SJSA1 (cell line): ENCODE data around the gene SMG6. TPM values are rescaled to one million over a fixed set of nuclear protein-coding genes. Genes with fewer than 3 reads are reported as not detected.
A peak's percentile ranks its signal among the peaks of the same experiment; 100 is the strongest.

ENCODE experiments used
- DNase-seq, 2 experiments: peaks; one replicate each; pipeline ENCODE4 v3.0.0-alpha.2; 2015 to 2020; ENCODE audit warnings: low spot score in 2 of 2, low read depth in 1 of 2
- H3K27ac ChIP-seq: fragments of 250-450 bp; sonication (Bioruptor Pico); 2 replicates; pipeline ENCODE4 v1.5.1; 2020; ENCODE audit warnings: mild to moderate bottlenecking, moderate library complexity
- H3K27me3 ChIP-seq: fragments of 250-450 bp; sonication (Bioruptor Pico); replicated peaks from 2 replicates; pipeline ENCODE4 v1.5.1; 2020; ENCODE audit warnings: mild to moderate bottlenecking, moderate library complexity
- H3K36me3 ChIP-seq: fragments of 250-450 bp; sonication (Bioruptor Pico); 2 replicates; pipeline ENCODE4 v1.5.1; 2020; ENCODE audit warnings: mild to moderate bottlenecking
- H3K4me1 ChIP-seq: fragments of 250-450 bp; sonication (Bioruptor Pico); replicated peaks from 2 replicates; pipeline ENCODE4 v1.6.1; 2021; ENCODE audit warnings: mild to moderate bottlenecking
- H3K4me3 ChIP-seq: fragments of 250-450 bp; sonication (Bioruptor Pico); 2 replicates; pipeline ENCODE4 v1.5.1; 2020; ENCODE audit warnings: mild to moderate bottlenecking
- H3K9me3 ChIP-seq: fragments of 250-450 bp; sonication (Bioruptor Pico); replicated peaks from 2 replicates; pipeline ENCODE4 v1.5.1; 2020; ENCODE audit warnings: mild to moderate bottlenecking
- total RNA-seq: library from RNA; depleted of rRNA; stranded (reverse); fragments of >200 nt; shearing (Covaris generic); gene quantifications from 2 replicates; pipeline ENCODE4 v1.2.3, GENCODE V29; 2014

The SMG6 gene
- total RNA-seq, 1 experiment from 2014 or later = 23.9 TPM

DNA sequence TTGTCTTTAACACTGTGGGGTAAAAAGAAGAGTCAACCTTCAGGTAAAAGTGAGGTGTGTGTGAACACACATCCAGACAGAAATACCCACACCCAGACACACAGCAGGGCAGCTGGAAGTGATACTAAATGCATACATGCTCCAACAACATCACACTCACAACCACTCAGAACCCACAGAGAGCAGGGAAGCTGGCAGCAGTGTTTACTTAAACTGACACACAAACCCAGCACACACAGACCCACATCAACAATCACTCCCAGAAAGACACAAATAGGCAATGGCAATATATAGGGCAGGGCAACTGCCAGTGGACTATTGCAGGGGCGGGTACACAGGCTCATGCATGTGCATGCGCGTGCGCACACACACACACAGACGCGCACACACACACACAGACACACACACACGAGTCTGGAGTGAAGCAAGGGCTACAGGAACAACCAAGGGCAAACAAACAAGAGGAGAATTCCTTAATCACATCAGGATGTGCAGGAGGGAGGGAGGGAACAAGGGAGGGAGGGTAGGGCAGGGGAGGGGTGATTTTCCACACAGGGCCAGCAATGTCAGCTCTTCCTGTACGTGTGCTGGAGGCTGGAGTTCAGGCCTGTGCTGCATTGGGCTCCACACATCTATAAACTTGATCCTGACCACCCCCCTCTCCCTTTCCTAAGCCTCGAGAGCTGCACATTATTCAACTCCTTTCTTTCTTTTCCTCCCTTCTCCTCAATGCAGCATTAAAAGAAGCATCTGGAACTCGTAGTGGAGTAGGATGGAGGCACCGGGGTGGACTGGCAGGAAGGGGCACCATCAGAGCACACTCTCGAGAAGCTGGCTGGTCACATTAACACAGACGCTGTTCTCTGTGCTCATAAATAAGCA lies 218.6 kb downstream of the SMG6 start:
- Histone ChIP-seq H3K27me3 (no peaks in the 10 kb centered on the region), H3K4me3 (no peak overlapping the region), H3K4me1 (peaks cover 82% of the 10 kb centered on the region), H3K9me3 (no peaks in the 10 kb centered on the region), H3K36me3 (peaks cover 14% of the 10 kb centered on the region), H3K27ac (peak overlapping the region; percentile 80)
- DNase-seq = peak; percentile 68 to 69

DNA sequence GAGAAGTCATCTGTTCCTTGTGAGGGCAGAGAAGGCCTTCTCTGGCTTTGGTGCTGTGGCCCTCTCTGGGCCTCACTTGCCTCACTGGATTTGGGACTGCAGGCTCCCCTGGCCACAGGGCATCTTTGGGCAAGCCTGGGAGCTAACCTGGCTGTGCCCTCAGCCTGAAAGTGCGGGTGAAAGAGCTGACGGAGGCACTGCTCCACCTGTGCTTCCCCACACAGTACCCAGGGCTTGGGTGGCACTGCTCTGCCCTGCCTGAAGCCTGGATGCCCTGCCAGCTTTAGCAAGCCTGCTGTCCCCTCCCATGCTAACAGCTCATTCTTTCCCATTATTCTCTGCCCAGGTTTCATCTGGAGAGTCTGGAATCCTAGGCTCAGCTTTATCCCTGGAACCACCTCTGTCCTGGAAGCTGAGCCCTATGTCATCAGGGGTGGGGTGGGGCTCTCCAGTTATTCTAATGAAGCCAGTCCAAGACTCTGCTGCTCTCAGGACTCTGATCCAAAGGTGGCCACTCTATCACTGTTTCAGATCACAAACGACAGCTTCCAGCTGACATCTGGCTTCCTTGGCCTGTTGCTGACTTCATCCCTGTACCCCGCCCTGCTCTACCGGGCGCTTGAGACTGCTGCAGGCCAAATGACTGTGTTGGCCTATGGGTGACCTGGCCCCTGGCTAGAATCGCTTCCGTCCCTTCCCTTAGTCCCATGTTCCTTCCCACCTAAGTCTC lies 219.4 kb downstream of the SMG6 start:
- Histone ChIP-seq H3K4me3 (no peak overlapping the region), H3K36me3 (peaks cover 15% of the 10 kb centered on the region), H3K27ac (peak overlapping the region; percentile 80), H3K27me3 (no peaks in the 10 kb centered on the region), H3K9me3 (no peaks in the 10 kb centered on the region), H3K4me1 (peaks cover 74% of the 10 kb centered on the region)
- DNase-seq = peak; percentile 65 to 71

DNA sequence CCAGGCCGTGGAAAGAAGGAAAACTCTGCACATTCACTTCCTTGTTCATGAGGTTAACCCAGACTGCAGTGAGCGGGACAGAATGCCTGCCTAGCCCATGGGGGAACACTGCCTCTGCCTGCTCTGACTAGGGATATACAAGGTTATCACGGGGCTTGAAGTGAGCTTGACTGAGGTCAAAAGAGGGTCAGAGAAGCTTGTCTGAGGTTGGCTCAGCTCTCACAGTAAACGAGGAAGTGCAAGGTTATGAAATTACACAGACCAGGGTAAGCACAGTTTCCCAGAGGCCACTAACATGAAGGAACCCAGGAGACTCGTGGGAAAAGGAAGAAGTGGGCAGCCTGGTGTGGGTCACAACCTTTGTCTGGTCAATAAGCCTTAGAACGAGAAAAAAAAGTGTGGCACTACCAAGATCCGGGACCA lies 220.0 kb downstream of the SMG6 start:
- Histone ChIP-seq H3K4me3 (no peak overlapping the region), H3K36me3 (peaks cover 21% of the 10 kb centered on the region), H3K27me3 (no peaks in the 10 kb centered on the region), H3K9me3 (no peaks in the 10 kb centered on the region), H3K27ac (peak overlapping the region; percentile 80), H3K4me1 (peaks cover 68% of the 10 kb centered on the region)
- no peak for DNase-seq

DNA sequence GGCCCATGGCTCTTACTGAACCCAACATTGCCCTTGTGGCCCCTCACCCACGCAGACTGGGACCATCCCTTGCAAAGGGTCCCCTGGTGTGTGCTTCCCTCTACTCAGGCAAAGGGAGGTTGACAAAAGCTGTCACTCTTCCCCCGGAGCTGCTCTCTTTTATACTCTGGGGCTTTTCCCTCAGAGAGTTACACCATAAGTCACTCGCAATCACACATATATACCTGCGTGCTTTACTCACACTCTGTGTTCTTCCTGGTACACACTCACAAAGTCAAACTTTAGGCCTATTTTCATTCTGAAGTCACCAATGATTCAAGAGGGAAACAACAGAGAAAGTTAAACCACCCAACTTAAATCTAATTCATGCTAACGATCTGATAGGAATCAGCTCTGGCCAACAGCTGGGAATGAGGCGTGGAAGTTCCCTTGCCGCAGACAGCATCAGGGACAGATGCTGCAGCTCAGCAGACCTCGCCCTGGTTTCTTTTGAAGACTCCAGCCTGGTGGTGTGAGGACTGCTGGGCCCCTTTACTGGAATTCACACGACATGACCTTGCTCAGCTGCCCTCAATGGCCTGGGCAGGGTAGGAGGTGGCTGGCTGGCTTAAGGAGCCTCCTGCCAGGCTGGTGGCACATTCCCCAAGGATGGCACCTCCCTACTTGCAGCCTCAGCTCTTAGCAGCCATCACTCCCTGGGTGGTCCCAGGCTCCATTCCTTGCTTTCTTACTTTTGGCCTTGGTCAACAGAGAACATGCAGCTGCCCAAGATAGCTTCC lies 221.4 kb downstream of the SMG6 start:
- Histone ChIP-seq H3K36me3 (peaks cover 35% of the 10 kb centered on the region), H3K4me1 (peaks cover 61% of the 10 kb centered on the region), H3K27me3 (no peaks in the 10 kb centered on the region), H3K9me3 (no peaks in the 10 kb centered on the region), H3K4me3 (no peak overlapping the region), H3K27ac (peak overlapping the region; percentile 80)
- peak; percentile 76 to 78 for DNase-seq

DNA sequence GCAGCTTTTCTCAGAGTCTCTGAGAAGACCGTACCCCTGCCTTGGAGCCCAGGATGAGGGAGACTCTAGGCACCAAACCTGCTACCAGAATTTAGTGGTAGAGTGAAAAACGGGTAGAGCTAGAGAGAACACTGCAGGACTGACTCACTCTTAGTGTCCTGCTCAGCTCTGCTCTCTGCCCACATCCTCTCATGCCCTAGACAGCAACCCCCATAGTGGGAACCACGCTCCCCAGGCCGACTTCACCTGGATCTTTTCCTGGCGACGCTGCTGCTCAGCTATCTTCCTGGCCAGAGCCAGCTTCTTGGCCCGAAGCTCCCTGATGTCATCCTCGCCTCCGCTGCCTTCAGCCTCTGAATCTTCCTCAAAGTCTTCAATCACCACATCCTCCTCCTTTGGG lies 222.0 kb downstream of the SMG6 start:
- Histone ChIP-seq H3K4me1 (peaks cover 67% of the 10 kb centered on the region), H3K27ac (peak overlapping the region; percentile 80), H3K36me3 (peaks cover 41% of the 10 kb centered on the region), H3K4me3 (no peak overlapping the region), H3K9me3 (no peaks in the 10 kb centered on the region), H3K27me3 (no peaks in the 10 kb centered on the region)
- peak; percentile 49 to 70 for DNase-seq

DNA sequence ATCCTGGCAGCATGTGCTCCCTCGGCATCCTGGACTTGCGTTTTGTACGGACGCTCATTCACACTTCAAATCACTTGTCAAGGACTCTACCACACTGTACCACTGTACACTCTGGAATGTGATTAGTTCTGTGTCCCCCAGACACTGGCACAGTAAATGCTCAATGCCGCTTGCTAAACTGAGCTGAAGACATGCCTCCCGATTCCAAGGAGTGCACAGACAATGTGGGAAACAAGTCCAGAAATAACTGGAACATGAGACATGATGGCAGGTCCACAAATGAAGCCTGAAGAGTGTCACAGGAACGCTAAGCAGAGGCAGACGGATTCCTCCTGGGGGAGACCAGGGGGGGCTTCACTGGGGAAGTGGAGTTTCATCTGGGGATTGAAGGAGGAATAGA lies 226.5 kb downstream of the SMG6 start:
- H3K27me3 ChIP-seq = no peaks in the 10 kb centered on the region
- H3K4me1 ChIP-seq = peaks cover 61% of the 10 kb centered on the region
- H3K4me3 ChIP-seq = no peak overlapping the region
- DNase-seq = no peak
- H3K36me3 ChIP-seq = peaks cover 39% of the 10 kb centered on the region
- no peak overlapping the region for H3K27ac ChIP-seq
- no peaks in the 10 kb centered on the region for H3K9me3 ChIP-seq

DNA sequence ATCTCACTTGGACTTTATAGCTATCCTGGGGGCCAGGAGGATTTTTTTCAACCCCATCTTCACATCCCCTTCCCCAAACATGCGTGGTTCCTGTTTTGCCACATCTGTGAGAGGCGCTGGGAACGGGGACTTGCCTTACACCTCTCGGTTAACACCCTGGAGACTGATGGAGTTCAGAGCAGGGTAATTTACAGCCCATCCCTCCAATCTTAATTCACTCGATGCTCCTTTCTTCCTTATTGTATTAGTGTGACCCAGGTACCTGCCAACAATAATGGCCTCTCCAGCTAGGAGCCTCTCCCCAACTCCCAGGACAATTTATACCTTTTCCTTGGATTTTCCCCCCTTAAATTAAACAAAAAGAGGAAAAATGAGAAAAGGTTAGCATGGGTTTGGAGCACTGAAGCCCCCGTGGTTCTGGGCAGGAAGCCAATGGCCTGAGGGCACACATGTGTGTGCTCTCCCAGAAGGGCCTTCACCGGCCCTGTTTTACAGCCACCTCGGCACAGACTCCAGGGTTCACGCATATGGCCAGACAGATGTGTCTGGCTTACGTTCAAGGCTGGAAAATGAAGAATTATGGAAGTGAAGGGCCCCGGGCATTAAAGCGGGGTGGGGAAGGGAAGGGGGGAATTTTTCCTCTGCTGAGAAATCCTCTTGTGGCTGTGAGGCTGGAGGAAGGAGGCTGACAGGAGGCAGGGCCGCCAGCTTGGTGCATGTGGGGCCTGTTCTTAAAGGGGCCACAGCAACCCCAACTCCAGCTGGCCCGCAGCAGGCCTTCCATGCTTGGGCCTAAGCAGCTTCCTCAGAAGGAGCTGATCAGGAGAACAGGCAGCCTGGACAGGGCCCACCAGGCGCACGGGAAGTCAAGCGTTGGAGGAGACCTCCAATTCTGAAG lies 227.2 kb downstream of the SMG6 start:
- DNase-seq = peak; percentile 51 to 60
- H3K4me1 ChIP-seq = peaks cover 61% of the 10 kb centered on the region
- H3K9me3 ChIP-seq = no peaks in the 10 kb centered on the region
- peaks cover 39% of the 10 kb centered on the region for H3K36me3 ChIP-seq
- no peaks in the 10 kb centered on the region for H3K27me3 ChIP-seq
- peak overlapping the region; percentile 47 for H3K27ac ChIP-seq
- H3K4me3 ChIP-seq = no peak overlapping the region

DNA sequence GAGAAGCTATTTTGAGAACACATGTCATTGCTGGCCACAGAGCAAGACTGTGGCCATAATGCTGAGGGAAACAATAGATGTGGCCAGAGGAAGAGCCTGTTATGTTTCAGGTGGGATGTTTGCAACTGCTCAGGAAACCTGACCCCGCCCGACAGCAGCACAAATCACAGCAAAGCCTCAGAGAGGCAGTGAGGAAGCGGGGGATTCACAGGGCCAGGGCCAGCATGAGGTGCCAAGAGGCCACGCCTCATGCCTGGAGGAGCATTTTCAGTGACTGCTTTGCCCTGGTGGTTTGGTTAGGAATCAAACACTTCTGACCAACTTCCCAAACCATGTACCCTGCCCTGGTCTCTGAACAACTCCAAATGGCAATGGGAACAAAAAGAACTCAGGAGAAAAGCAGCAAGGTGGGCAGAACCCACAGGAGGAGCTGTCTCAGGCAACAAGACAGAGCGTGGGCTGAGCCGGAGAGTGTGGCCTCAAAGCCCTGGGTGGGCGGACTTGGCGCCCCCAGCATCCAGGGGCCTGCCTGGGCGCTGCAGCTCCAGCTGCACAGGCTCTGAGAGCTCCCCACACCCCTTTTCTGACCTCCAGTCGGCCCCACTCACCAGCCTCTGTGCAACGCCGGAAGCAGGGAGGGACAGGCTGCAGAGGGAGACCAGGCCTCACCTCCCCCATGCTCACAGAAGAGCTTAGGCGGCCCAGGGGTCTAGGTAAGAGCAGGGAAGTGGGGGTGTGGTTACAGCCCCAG lies 228.1 kb downstream of the SMG6 start:
- Histone ChIP-seq H3K9me3 (no peaks in the 10 kb centered on the region), H3K27ac (peak overlapping the region; percentile 47), H3K36me3 (peaks cover 31% of the 10 kb centered on the region), H3K4me1 (peaks cover 62% of the 10 kb centered on the region), H3K27me3 (no peaks in the 10 kb centered on the region), H3K4me3 (no peak overlapping the region)
- peak; percentile 51 to 60 for DNase-seq

GRCh38 chr17:2074919-2075318 lies 228.7 kb downstream of the SMG6 start:
- DNase-seq = no peak
- peaks cover 68% of the 10 kb centered on the region for H3K4me1 ChIP-seq
- no peaks in the 10 kb centered on the region for H3K9me3 ChIP-seq
- H3K27me3 ChIP-seq = no peaks in the 10 kb centered on the region
- H3K27ac ChIP-seq = peak overlapping the region; percentile 31; the same call in 1 of the 2 replicates
- peaks cover 31% of the 10 kb centered on the region for H3K36me3 ChIP-seq
- no peak overlapping the region for H3K4me3 ChIP-seq

- H3K27me3 ChIP-seq = no peaks in the 10 kb centered on the region
- peak; percentile 93 to 94 for DNase-seq
- H3K4me3 ChIP-seq = peak overlapping the region; percentile 18
- peak overlapping the region; percentile 97 for H3K27ac ChIP-seq
- H3K4me1 ChIP-seq = peaks cover 88% of the 10 kb centered on the region
- peaks cover 12% of the 10 kb centered on the region for H3K36me3 ChIP-seq
- H3K9me3 ChIP-seq = no peaks in the 10 kb centered on the region
These were observed 231.9 kb downstream of the SMG6 start for GRCh38 chr17:2071455-2072281.

DNA sequence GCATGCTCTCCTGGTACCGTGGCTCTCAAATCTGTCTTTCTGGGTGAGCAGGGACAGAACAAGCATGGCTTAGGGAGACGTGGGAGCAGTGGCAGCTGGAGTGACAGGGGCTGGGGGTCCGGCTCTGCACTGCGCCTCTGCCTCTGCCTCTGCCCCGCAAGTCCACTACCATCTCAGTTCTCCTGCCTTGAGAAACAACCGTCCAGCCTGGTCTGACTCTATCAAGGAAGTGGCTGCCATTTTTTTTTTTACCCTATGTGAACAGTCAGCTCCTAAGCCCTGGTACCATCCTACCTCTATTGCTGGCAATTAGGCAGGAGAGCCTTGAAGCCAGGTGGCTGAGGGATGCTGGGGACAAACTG lies 232.6 kb downstream of the SMG6 start:
- H3K27me3 ChIP-seq = no peaks in the 10 kb centered on the region
- peak overlapping the region; percentile 97 for H3K27ac ChIP-seq
- peaks cover 88% of the 10 kb centered on the region for H3K4me1 ChIP-seq

More for the DNA sequence above, 232.6 kb downstream of the SMG6 start:
- DNase-seq = no peak
- Histone ChIP-seq H3K4me3 (peak overlapping the region; percentile 18), H3K36me3 (peaks cover 19% of the 10 kb centered on the region), H3K9me3 (no peaks in the 10 kb centered on the region)
